ENCODE measurements around the gene F13B.

GRCh38 chr1:197049100-197049499, 18.0 kb downstream of the F13B start:
- TF ChIP-seq CTCF (IDR thresholded peaks at IDR 0.05) (no peak), POLR2AphosphoS5 (IDR thresholded peaks at IDR 0.05) (no peak), POLR2A (IDR thresholded peaks at IDR 0.05) (no peak), EP300 (IDR thresholded peaks at IDR 0.05) (no peak)
